Type B pancreatic cell (in vitro differentiated cells): Measurements from ENCODE around the gene IL17C. TPM values are rescaled to one million over a fixed set of nuclear protein-coding genes. Genes with fewer than 3 reads are reported as not detected.

Experiments
- DNase-seq: peaks from one replicate; pipeline ENCODE4 v3.0.0; 2021; ENCODE audit warnings: mixed read lengths; ENCODE audit not compliant: unreplicated experiment; ENCODE audit errors: extremely low spot score
- H3K27ac Mint-ChIP-seq: 2 replicates; pipeline ENCODE4 v1.8.0; 2021; ENCODE audit warnings: mild to moderate bottlenecking, mixed read lengths
- H3K27me3 Mint-ChIP-seq: 2 replicates; pipeline ENCODE4 v1.8.0; 2021; ENCODE audit warnings: mixed read lengths
- H3K36me3 Mint-ChIP-seq: 2 replicates; pipeline ENCODE4 v1.8.0; 2021; ENCODE audit warnings: mixed read lengths
- H3K4me1 Mint-ChIP-seq: one replicate; pipeline ENCODE4 v1.8.0; 2021; ENCODE audit warnings: mixed read lengths; ENCODE audit not compliant: unreplicated experiment
- H3K4me3 Mint-ChIP-seq: 2 replicates; pipeline ENCODE4 v1.8.0; 2021; ENCODE audit warnings: mild to moderate bottlenecking, mixed read lengths
- H3K9me3 Mint-ChIP-seq: 2 replicates; pipeline ENCODE4 v1.8.0; 2021; ENCODE audit warnings: mixed read lengths
- total RNA-seq: library from RNA; stranded (reverse); gene quantifications from 2 replicates; pipeline ENCODE4 v1.2.1, GENCODE V29; 2021; ENCODE audit warnings: low replicate concordance
- TF ChIP-seq, protein P1 (sequence below): fragments of 200-600 bp; sonication (generic); conservative IDR thresholded peaks from 2 replicates; pipeline ENCODE4 v1.5.0; 2021; ENCODE audit warnings: antibody characterized with exemption, mild to moderate bottlenecking

Gene IL17C
- total RNA-seq, 1 donor from 2014 or later: 0.39 TPM

DNA sequence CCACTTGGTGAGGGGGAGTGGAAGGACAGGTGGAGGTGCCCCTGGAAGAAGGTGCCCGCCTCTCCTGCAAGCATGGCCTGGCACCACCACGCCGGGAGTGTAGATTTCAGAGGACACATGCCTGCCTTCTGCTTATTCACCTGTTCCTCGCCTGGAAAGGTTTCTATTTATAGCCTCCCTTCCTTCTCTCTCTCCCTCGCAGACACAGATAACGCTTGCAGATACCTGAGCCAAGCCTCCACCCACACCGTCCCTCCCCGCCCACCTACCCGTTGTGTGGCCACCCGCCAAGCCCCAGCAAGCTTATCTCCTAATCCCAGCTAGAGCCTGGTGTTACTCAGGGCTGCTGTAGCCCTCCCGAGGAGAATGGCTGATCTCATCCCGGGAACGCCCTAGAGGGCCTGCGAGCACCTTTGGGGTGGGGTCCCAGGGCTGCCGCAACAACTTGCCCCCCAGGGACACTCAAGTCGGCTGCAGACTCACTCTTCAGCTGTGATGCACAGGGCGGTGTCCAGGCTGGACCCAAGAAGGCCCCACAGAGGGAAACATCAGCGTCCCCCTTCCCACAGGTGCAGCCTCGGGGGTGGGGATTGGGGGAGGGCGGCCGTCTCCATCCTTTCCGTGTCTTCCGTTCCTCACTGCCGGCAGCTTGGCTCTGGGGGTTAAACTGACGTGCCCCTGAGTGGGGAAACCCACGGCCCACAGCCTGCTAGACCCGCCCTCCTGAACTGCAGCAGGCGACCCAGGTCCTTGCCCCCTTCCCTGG, 49.8 kb downstream of the IL17C start:
- no peak for DNase-seq
- H3K27ac Mint-ChIP-seq: no peak overlapping the region
- H3K4me1 Mint-ChIP-seq: no peaks in the 10 kb centered on the region
- no peaks in the 10 kb centered on the region for H3K9me3 Mint-ChIP-seq
- peaks cover 44% of the 10 kb centered on the region for H3K27me3 Mint-ChIP-seq
- peak overlapping the region; percentile 66 for H3K4me3 Mint-ChIP-seq
- H3K36me3 Mint-ChIP-seq: no peaks in the 10 kb centered on the region
- TF ChIP-seq, protein P1, sequence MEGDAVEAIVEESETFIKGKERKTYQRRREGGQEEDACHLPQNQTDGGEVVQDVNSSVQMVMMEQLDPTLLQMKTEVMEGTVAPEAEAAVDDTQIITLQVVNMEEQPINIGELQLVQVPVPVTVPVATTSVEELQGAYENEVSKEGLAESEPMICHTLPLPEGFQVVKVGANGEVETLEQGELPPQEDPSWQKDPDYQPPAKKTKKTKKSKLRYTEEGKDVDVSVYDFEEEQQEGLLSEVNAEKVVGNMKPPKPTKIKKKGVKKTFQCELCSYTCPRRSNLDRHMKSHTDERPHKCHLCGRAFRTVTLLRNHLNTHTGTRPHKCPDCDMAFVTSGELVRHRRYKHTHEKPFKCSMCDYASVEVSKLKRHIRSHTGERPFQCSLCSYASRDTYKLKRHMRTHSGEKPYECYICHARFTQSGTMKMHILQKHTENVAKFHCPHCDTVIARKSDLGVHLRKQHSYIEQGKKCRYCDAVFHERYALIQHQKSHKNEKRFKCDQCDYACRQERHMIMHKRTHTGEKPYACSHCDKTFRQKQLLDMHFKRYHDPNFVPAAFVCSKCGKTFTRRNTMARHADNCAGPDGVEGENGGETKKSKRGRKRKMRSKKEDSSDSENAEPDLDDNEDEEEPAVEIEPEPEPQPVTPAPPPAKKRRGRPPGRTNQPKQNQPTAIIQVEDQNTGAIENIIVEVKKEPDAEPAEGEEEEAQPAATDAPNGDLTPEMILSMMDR: no peak

Other genes with a start within 250 kb of the IL17C start
- 24.0 and 26.7 TPM in 2 replicates for gene ZFPM1, start 185.3 kb upstream of the IL17C start, total RNA-seq
- 56.5 and 70.2 TPM in 2 replicates for gene ZC3H18, start 68.2 kb upstream of the IL17C start, total RNA-seq
- gene CYBA, start 12.5 kb downstream of the IL17C start, total RNA-seq: 120 and 144 TPM in 2 replicates
- gene MVD, start 24.5 kb downstream of the IL17C start, total RNA-seq: 59.0 and 60.6 TPM in 2 replicates
- 0.68 and 0.79 TPM in 2 replicates for gene SNAI3, start 47.9 kb downstream of the IL17C start, total RNA-seq
- gene RNF166, start 67.8 kb downstream of the IL17C start, total RNA-seq: 11.9 and 20.1 TPM in 2 replicates
- gene CTU2, start 67.9 kb downstream of the IL17C start, total RNA-seq: 25.1 and 27.1 TPM in 2 replicates
- 33.3 and 94.7 TPM in 2 replicates for gene PIEZO1, start 146.6 kb downstream of the IL17C start, total RNA-seq
- 17.7 and 36.8 TPM in 2 replicates for gene CDT1, start 165.2 kb downstream of the IL17C start, total RNA-seq
- gene APRT, start 173.4 kb downstream of the IL17C start, total RNA-seq: 116 and 153 TPM in 2 replicates
- 30.2 and 32.5 TPM in 2 replicates for gene GALNS, start 218.4 kb downstream of the IL17C start, total RNA-seq
- 80.4 and 91.4 TPM in 2 replicates for gene TRAPPC2L, start 218.6 kb downstream of the IL17C start, total RNA-seq
- 0.31 TPM in 1 of 2 replicates, not detected in the other for gene PABPN1L, start 228.1 kb downstream of the IL17C start, total RNA-seq